Stomach (tissue), 9 donors: ENCODE measurements around the gene ERG. TPM values are rescaled to one million over a fixed set of nuclear protein-coding genes. Genes with fewer than 3 reads are reported as not detected.

Experiments
- DNase-seq, 2 donors: peaks; one replicate each; pipeline versions ENCODE4 v3.0.0 to v3.0.0-alpha.2; 2013 to 2019
- H3K27ac ChIP-seq, 5 donors: fragments of 200-600 bp in 4 of 5; sonication (generic) in 4 of 5; one replicate each; pipeline ENCODE4 v1.5.1; 2013 to 2019; ENCODE audit warnings: mild to moderate bottlenecking in 1 of 5, moderate library complexity in 1 of 5
- H3K27me3 ChIP-seq, 3 donors: fragments of 200-600 bp; sonication (generic); one replicate each; pipeline ENCODE4 v1.5.1; 2017 to 2019; ENCODE audit warnings: mixed run types in 1 of 3
- H3K36me3 ChIP-seq, 4 donors: fragments of 200-600 bp; sonication (generic); 1 replicate in 3 of 4; 2 replicates in 1 of 4; pipeline ENCODE4 v1.5.1; 2016 to 2019
- H3K4me1 ChIP-seq, 4 donors: fragments of 200-600 bp; sonication (generic); one replicate each; pipeline ENCODE4 v1.5.1; 2016 to 2019
- H3K4me3 ChIP-seq, 4 donors: fragments of 200-600 bp; sonication (generic) in 3 of 4; one replicate each; pipeline ENCODE4 v1.5.1; 2016 to 2019; ENCODE audit warnings: mild to moderate bottlenecking in 1 of 4
- H3K9me3 ChIP-seq, 4 donors: fragments of 200-600 bp; sonication (generic); one replicate each; pipeline ENCODE4 v1.5.1; 2016 to 2019
- CTCF ChIP-seq, 7 experiments: fragments of 450-650 bp in 4 of 7; fragments of 200-600 bp in 3 of 7; sonication (generic) in 3 of 7; IDR thresholded peaks; one replicate each; pipeline ENCODE4 v1.5.1; 2016 to 2019; ENCODE audit warnings: antibody characterized with exemption in 7 of 7, control low read depth in 2 of 7, mild to moderate bottlenecking in 1 of 7
- EP300 ChIP-seq: sonication (generic); formaldehyde crosslinking; IDR thresholded peaks from one replicate; pipeline ENCODE4 v1.6.1; 2017; ENCODE audit warnings: antibody characterized with exemption
- POLR2A ChIP-seq, 4 donors: fragments of 450-650 bp; IDR thresholded peaks; one replicate each; pipeline ENCODE4 v1.6.1; 2016; ENCODE audit warnings: antibody characterized with exemption in 4 of 4, control low read depth in 2 of 4, mild to moderate bottlenecking in 1 of 4, moderate library complexity in 1 of 4
- POLR2AphosphoS5 ChIP-seq, 3 donors: sonication (generic); formaldehyde crosslinking; IDR thresholded peaks; one replicate each; pipeline ENCODE4 v1.6.1; 2016; ENCODE audit warnings: antibody characterized with exemption in 3 of 3
- WGBS, 5 donors: extraction: QIAGEN DNeasy Blood & Tissue Kit in 3 of 5; methylation state at CpG; one replicate each; pipeline versions ENCODE4 v1.1.5 to v1.1.7; 2013 to 2018; 5-methylcytosine and 5-hydroxymethylcytosine counted together
- intact Hi-C: fragments of 100-400 bp; cut with DNase I; formaldehyde crosslinking; loops from one replicate; pipeline ENCODE4 v1.15.1; 2023; ENCODE audit warnings: low total_unique reads
- polyA plus RNA-seq, 3 donors: library from polyadenylated mRNA; stranded (reverse); fragments of 200-250 nt; gene quantifications; one replicate each; pipeline ENCODE4 v1.2.3, GENCODE V29; 2013
- small RNA-seq, 4 donors: library from RNA; depleted of rRNA; stranded (forward); fragments of <200 nt; gene quantifications; one replicate each; pipeline ENCODE3, GENCODE V24; 2016
- total RNA-seq, 5 donors: library from RNA; depleted of rRNA; stranded (reverse); fragments of >200 nt; gene quantifications; one replicate each; pipeline versions ENCODE4 v1.1.0 to v1.2.3, GENCODE V29; 2014 to 2016
- donor health status: healthy with polysubstance abuse.
- donor health status: Bipolar disorder and iron deficiency.
- donor health status: healthy.

The ERG gene
- total and polyA plus RNA-seq, 8 donors: 0.58 to 14.5 (median 5.4) TPM; not detected in 1

- H3K27ac ChIP-seq: no peak overlapping the region
- peaks cover 2 to 9% (median 7%) of the 10 kb centered on the region in 4 donors for H3K4me1 ChIP-seq
- DNase-seq: no peak
- no peak for TF ChIP-seq POLR2AphosphoS5 (IDR thresholded peaks at IDR 0.05)
- no peak for TF ChIP-seq POLR2A (IDR thresholded peaks at IDR 0.05)
- no peak for TF ChIP-seq EP300
- TF ChIP-seq CTCF (IDR thresholded peaks at IDR 0.05): no peak
- intact Hi-C loops: no loop called here
- H3K36me3 ChIP-seq: no peaks in the 10 kb centered on the region
- no peaks in the 10 kb centered on the region for H3K9me3 ChIP-seq
- H3K4me3 ChIP-seq: no peak overlapping the region
- WGBS, 5 donors: 90 to 99% (median 98%) methylated on average over 5 of the region's 5 CpGs
- H3K27me3 ChIP-seq: no peaks in the 10 kb centered on the region
Observed at GRCh38 chr21:38337793-38338192, 160.5 kb downstream of the ERG start.

- no peaks in the 10 kb centered on the region for H3K27me3 ChIP-seq
- no peaks in the 10 kb centered on the region for H3K36me3 ChIP-seq
- TF ChIP-seq CTCF (IDR thresholded peaks at IDR 0.05) (no peak), POLR2AphosphoS5 (IDR thresholded peaks at IDR 0.05) (no peak)
- H3K9me3 ChIP-seq: no peaks in the 10 kb centered on the region
- 84 to 95% (median 91%) methylated on average over 6 to 8 of the region's 8 CpGs for WGBS, 5 donors
- H3K27ac ChIP-seq: no peak overlapping the region
- H3K4me3 ChIP-seq: no peak overlapping the region
- intact Hi-C loops: no loop called here
- H3K4me1 ChIP-seq: no peaks in the 10 kb centered on the region
- no peak for DNase-seq
Observed at GRCh38 chr21:38334866-38335265, 163.4 kb downstream of the ERG start.

- intact Hi-C loops: no loop called here
- no peaks in the 10 kb centered on the region for H3K36me3 ChIP-seq
- no peak for DNase-seq
- H3K4me1 ChIP-seq: no peaks in the 10 kb centered on the region
- no peak overlapping the region for H3K4me3 ChIP-seq
- no peaks in the 10 kb centered on the region for H3K9me3 ChIP-seq
- TF ChIP-seq POLR2A (IDR thresholded peaks at IDR 0.05) (no peak), POLR2AphosphoS5 (IDR thresholded peaks at IDR 0.05) (no peak), CTCF (IDR thresholded peaks at IDR 0.05) (no peak), EP300 (no peak)
- 68 to 83% (median 74%) methylated on average over 8 of the region's 8 CpGs for WGBS, 5 donors
- H3K27ac ChIP-seq: no peak overlapping the region
- H3K27me3 ChIP-seq: no peaks in the 10 kb centered on the region
Observed at GRCh38 chr21:38333301-38334272, 164.7 kb downstream of the ERG start.

- peaks cover 0 to 5% (median 2%) of the 10 kb centered on the region in 4 donors for H3K4me1 ChIP-seq
- WGBS, 5 donors: 76 to 94% (median 86%) methylated on average over 2 of the region's 2 CpGs
- H3K27ac ChIP-seq: no peak overlapping the region
- intact Hi-C loops: no loop called here
- H3K36me3 ChIP-seq: no peaks in the 10 kb centered on the region
- DNase-seq: no peak
- no peaks in the 10 kb centered on the region for H3K9me3 ChIP-seq
- TF ChIP-seq CTCF (IDR thresholded peaks at IDR 0.05) (no peak), POLR2AphosphoS5 (IDR thresholded peaks at IDR 0.05) (no peak), POLR2A (IDR thresholded peaks at IDR 0.05) (no peak), EP300 (no peak)
- no peaks in the 10 kb centered on the region for H3K27me3 ChIP-seq
- H3K4me3 ChIP-seq: no peak overlapping the region
Observed at GRCh38 chr21:38330666-38331065, 167.6 kb downstream of the ERG start.

Small RNAs within 50 kb of the gene (small RNA-seq; reads per million reads assigned to genes)
- 0 reads per million in 4 donors for gene SNRPGP13

Other genes starting within 250 kb of the ERG start
- gene KCNJ15, start 241.5 kb downstream of the ERG start, total RNA-seq: 10 to 100 TPM in 3 of 5 donors, 1 to 10 TPM in 1, not detected in 1; 5.3 to 38.4 (median 20.7) TPM
- 1 to 10 TPM; 3.5 to 7.3 (median 3.9) TPM for gene KCNJ15, start 241.5 kb downstream of the ERG start, polyA plus RNA-seq